HG02840 (cell line): ENCODE results near the gene TBC1D22A.
"Not testable (repeated sequence)": the region's sequence is repeated elsewhere in the genome, so short reads cannot be mapped to it uniquely, and the experiment has no call there.

Experiments used
- ATAC-seq: cut with Tn5 transposase; IDR thresholded peaks from one replicate; pipeline ENCODE4 v1.9.1; 2021; ENCODE audit warnings: mild to moderate bottlenecking, moderate library complexity, moderate number of reproducible peaks; ENCODE audit not compliant: unreplicated experiment, low FRiP score

TBC1D22A gene

DNA sequence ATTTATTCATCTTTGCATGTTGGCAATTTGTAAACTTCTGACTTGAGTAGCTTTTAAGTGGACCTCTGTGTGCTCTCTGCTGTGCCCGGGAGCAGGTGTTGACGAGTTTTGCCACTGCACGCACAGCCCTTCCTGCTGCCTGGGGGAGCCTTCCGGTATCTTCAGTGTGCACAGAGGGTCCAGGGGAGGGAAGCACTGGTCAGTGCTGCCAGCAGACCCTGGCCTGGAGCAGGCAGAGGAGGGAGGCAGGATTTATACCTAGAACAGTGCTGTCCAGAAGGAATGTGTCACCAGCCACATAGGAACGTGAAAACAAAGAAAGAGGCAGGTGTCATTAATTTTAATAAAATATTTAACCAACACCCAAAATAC is 403.6 kb downstream of the TBC1D22A start:
- no peak for ATAC-seq

- ATAC-seq, result no peak
Measured at GRCh38 chr22:47166446-47167016, 404.1 kb downstream of the TBC1D22A start.

- no peak for ATAC-seq
Measured at GRCh38 chr22:47167056-47167455, 404.6 kb downstream of the TBC1D22A start.

DNA sequence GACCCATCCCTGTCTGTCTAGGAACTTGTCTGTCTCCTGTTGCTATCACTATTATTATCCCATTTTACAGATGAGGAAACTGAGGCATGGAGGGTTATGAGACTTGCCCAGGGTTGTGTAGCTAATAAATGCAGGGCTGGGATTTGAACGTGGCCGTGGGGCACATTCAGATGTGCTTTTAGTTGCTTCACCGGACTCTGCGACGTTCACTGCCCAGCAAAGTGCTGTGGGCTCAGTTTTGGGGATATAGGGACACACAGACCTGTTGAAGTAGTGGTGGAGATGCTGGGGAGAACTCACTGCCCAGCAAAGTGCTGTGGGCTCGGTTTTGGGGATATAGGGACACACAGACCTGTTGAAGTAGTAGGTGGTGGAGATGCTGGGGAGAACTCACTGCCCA is 405.5 kb downstream of the TBC1D22A start:
- not testable (repeated sequence) for ATAC-seq

DNA sequence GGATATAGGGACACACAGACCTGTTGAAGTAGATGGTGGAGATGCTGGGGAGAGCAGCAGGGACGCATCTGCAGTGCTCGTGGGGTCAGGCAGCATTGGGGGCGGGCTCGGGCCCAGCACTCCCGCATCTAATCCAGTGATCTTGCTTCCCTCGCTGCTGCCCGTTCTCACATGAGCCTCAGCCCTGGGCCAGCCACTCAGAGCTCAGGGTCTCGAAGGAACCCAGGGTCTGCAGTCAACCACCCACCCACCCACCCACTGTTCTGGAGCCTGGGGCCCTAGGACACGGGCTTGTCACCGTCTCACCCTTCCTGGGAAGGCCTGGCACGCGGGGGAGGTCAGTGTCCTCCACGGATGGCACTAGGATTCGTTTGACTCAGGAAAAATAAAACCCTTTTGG is 406.0 kb downstream of the TBC1D22A start:
- no peak for ATAC-seq

DNA sequence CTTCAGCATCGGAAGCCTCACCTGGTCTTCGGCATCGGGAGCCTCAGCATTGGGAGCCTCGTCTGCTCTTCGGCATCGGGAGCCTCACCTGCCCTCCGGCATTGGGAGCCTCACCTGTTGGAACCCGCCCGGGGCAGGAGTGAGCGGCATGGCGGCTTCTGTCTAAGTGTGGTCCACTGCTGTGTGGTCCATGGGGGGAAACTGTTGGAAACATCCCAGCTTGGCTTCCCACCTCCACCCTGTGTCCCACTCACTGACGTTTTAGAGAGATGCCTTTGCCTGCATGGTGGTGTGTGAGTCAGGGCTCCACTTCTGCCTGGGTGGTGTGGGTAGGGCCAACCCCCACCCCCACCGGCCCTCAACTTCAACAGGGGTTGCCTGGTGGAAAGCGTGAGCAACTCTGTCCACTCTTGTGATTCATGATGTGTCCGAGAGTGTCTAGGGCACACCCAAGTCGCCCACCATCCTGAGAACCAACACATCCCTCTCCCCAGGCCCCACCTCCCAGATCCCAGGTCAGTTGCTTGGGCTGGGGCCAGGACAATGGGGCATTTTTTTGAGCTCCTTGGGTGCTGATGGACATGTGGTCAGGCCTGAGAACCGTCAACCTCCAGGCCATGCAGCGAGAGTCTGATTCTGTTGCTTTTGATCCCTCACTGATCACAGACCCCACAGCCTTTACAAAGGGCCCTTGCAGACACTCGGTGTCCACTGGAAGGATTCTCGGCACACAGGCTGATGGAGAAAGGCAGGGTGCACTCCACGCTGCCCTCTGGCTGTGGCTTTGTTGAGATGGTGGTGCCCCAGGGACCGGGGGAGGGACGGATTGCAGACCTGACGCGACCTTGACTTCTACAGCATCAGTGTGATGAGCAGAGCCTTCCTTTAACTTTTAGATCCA is 406.7 kb downstream of the TBC1D22A start:
- ATAC-seq, result no peak

DNA sequence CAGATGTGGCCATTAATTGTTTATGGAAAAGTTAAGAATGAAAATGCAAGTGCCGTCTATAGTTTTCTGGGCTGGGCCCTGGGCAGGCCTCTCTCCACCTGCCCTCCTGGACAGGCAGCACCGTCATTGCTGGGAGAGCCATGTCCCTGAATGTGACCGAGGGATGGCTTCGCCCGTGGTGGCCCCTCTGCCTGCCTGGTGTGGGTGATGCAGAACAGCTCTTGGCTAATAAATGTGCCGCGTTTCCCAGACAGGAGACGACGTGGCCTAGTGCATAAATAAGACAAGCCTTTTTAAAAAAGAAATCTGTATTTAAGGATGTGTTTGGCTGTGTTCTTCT is 407.3 kb downstream of the TBC1D22A start:
- no peak for ATAC-seq

GRCh38 chr22:47170511-47171440 is 408.3 kb downstream of the TBC1D22A start:
- not testable (repeated sequence) for ATAC-seq

DNA sequence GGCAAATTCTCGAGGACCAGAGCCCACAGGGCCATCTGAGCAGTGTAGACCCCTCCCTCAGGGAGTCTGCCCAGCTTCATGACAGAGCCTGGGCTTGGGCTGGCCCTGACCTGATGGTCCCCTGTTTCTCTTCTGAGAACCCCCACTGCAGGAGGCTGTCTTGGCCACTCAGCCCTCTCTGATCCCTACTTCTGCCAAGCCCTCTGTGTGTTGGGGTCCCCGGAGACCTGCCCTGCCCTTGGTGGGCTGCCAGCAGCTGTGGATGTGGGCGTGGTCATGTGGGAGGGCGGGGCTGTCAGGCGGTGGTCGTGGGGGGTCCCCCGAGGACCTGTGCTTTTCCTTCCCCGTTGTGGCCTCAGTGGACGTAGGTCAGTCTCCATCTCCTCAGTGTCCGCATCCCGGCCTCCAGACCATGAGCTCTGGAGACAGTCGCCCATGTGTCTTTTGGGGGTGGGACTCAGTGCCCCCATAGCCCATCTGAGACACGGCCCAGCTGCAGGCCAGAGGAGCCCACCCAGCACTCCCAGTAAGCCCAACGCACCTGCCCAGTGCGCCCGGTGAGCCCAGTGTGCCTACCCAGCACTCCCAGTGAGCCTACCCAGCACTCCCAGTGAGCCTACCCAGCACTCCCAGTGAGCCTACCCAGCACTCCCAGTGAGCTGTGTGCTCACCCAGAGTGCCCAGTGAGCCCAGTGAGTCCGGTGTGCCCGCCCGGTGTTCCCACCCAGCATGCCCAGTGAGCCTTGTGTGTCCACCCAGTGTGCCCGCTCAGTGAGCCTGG is 409.2 kb downstream of the TBC1D22A start:
- no peak for ATAC-seq

GRCh38 chr22:47172771-47173534 is 410.5 kb downstream of the TBC1D22A start:
- ATAC-seq, result no peak

DNA sequence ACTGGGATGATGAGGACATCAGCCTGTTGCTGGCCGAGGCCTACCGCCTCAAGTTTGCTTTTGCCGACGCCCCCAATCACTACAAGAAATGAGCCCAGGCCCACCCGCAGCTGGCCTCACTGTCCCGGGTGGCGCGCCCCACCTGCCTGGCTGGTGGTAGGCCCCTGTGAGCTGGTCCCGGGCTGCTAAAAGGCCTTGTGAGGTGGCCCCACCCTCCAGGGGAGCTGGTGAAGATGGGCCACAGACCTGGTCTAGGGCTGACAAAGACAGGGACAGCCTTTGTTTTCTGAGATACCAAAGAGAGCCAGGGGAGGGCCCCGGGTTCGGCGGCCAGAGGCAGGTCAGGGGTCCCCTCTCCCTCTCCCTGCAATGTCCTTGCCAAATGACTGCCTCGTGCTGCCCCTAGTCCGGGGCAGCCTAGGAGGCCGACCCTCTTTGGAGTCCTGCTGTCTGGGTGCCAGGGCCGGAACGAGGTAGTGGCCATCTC is 411.1 kb downstream of the TBC1D22A start:
- no peak for ATAC-seq

- no peak for ATAC-seq
Measured at GRCh38 chr22:47174096-47174495, 411.6 kb downstream of the TBC1D22A start.

DNA sequence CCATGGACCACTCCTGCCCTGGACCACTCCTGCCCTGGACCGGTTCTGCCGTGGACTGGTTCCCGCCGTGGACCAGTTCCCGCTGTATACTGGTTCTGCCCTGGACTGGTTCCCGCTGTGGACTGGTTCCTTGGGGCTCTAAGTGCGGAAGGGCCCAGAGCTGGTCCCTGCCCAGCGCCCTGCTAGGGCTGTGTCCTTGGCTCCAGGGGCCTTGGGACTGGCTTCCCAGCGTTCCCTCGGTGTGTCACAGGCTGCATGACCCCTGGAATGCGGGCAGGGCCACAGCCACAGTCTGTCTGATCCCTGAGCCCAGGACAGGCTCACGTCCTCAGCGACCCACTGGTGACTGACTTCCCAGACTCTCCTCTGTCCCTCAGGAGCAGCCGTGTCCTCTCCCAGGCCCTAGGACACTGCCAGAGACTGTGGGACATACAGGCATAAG is 412.2 kb downstream of the TBC1D22A start:
- ATAC-seq, result no peak

- ATAC-seq, result no peak
Measured at GRCh38 chr22:47175151-47176025, 412.9 kb downstream of the TBC1D22A start.

GRCh38 chr22:47176026-47176389 is 413.6 kb downstream of the TBC1D22A start:
- no peak for ATAC-seq

- no peak for ATAC-seq
Measured at GRCh38 chr22:47176573-47177333, 414.3 kb downstream of the TBC1D22A start.

GRCh38 chr22:47177334-47177815 is 414.9 kb downstream of the TBC1D22A start:
- no peak for ATAC-seq

DNA sequence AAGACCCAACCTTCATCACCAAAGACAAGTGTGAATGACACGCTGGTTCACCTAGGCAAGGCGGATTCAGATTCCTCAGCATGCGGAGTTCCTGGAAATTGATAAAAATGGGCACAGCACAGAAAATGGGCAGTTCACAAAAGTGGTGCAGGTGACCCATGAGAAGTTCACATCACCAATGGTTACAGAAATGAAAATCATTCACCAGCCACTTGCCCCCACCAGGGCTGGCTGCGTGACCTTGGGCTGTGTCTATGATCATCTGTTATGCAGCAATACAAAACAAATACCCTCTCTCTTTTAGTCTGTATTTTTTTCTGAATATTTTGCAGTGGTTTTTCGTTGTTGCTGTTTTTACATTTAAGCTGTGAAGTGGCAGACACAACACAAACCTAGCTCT is 415.9 kb downstream of the TBC1D22A start:
- ATAC-seq, result no peak
